ENCODE measurements around the gene VSNL1. TPM values are rescaled to one million over a fixed set of nuclear protein-coding genes. Genes with fewer than 3 reads are reported as not detected.
"Not testable (repeated sequence)": the region's sequence is repeated elsewhere in the genome, so short reads cannot be mapped to it uniquely, and the experiment has no call there.

VSNL1 gene
- total RNA-seq, 6 donors from 2014 or later, result 0.33 to 1.2 (median 0.94) TPM; not detected in 3

DNA sequence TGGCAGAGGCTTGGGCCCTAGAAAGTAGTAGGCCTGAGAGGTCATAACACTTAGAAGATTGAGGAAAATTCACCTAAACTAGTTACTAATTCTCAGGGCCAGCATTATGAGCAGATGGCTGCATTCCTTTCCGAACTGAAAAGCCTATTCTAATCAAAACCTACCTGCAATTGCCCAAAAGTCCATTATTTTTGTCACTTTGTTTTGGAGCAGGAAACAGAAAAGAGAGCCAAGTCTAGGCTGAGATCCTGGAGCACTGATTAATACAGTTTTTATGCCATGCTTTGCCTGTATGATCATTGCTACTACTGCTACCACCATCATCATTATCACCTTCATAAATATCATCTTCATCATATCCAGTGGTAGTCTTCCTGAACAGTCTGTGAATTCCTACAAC is 14.7 kb downstream of the VSNL1 start:
- Histone ChIP-seq H3K27me3 (no peaks in the 10 kb centered on the region), H3K27ac (no peak overlapping the region), H3K36me3 (no peaks in the 10 kb centered on the region), H3K4me1 (no peaks in the 10 kb centered on the region), H3K9me3 (no peaks in the 10 kb centered on the region), H3K4me3 (no peak overlapping the region)
- no peak for DNase-seq
- TF ChIP-seq EP300 (IDR thresholded peaks at IDR 0.05) (no peak), POLR2A (IDR thresholded peaks at IDR 0.05) (no peak), POLR2AphosphoS5 (IDR thresholded peaks at IDR 0.05) (no peak)
- TF ChIP-seq, protein P1, sequence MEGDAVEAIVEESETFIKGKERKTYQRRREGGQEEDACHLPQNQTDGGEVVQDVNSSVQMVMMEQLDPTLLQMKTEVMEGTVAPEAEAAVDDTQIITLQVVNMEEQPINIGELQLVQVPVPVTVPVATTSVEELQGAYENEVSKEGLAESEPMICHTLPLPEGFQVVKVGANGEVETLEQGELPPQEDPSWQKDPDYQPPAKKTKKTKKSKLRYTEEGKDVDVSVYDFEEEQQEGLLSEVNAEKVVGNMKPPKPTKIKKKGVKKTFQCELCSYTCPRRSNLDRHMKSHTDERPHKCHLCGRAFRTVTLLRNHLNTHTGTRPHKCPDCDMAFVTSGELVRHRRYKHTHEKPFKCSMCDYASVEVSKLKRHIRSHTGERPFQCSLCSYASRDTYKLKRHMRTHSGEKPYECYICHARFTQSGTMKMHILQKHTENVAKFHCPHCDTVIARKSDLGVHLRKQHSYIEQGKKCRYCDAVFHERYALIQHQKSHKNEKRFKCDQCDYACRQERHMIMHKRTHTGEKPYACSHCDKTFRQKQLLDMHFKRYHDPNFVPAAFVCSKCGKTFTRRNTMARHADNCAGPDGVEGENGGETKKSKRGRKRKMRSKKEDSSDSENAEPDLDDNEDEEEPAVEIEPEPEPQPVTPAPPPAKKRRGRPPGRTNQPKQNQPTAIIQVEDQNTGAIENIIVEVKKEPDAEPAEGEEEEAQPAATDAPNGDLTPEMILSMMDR (IDR thresholded peaks at IDR 0.05), result no peak
- 71 to 75% methylated on average over 1 of the region's 1 CpG for WGBS, 2 donors
- no peak for ATAC-seq (ENCODE audit: low FRiP score in 2 of 2)

DNA sequence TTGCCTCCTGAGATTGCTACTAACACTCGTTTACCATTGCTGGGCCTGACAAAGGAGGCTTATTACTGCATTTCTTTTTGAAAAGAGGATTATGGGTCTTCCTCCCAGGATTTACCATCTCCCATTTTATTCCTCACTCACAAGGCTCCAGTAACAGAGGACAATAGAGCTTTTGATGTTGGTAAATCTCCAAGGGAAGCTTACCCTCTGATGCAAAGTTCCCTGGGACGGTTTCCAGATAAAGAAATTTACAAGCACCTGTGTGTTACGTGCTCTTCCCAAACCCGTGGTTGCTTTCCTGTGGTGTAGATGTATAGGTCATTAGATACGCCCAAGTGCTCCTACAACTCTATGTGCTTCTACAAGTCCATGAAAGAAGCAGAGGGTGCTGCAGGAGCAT is 17.1 kb downstream of the VSNL1 start:
- 69 to 71% methylated on average over 5 of the region's 5 CpGs for WGBS, 2 donors
- DNase-seq, result no peak

DNA sequence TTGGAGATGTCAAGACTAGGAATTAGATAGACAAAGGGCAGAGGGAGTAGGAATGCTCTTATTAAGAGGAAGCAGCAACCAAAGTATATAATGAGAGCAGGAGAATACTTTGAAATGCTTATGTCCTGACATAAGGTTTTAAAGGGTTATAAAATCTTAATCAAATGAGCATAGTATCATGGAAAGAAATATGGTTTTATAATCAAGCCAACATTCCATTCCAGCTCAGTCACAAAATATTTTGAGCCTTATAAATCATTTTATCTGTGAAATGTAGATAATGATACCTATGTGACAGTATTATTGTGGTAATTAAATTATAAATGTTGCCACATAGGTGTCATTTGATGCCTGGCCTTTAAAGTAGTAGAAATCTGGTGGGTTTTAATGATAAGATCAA is 17.6 kb downstream of the VSNL1 start:
- Histone ChIP-seq H3K27me3 (no peaks in the 10 kb centered on the region), H3K36me3 (no peaks in the 10 kb centered on the region), H3K4me1 (no peaks in the 10 kb centered on the region), H3K27ac (no peak overlapping the region), H3K9me3 (no peaks in the 10 kb centered on the region), H3K4me3 (no peak overlapping the region)
- TF ChIP-seq EP300 (IDR thresholded peaks at IDR 0.05), result no peak
- no peak for TF ChIP-seq POLR2AphosphoS5 (IDR thresholded peaks at IDR 0.05)
- TF ChIP-seq, protein P1 (IDR thresholded peaks at IDR 0.05), result no peak
- no peak for TF ChIP-seq POLR2A (IDR thresholded peaks at IDR 0.05)
- ATAC-seq (ENCODE audit: low FRiP score in 2 of 2) (no peak), DNase-seq (no peak)

More for the DNA sequence above, 17.1 kb downstream of the VSNL1 start:
- no peak overlapping the region for H3K27ac ChIP-seq
- no peaks in the 10 kb centered on the region for H3K36me3 ChIP-seq
- TF ChIP-seq EP300 (IDR thresholded peaks at IDR 0.05) (no peak), POLR2A (IDR thresholded peaks at IDR 0.05) (no peak), POLR2AphosphoS5 (IDR thresholded peaks at IDR 0.05) (no peak)
- TF ChIP-seq, protein P1 (IDR thresholded peaks at IDR 0.05), result no peak
- no peaks in the 10 kb centered on the region for H3K4me1 ChIP-seq
- H3K9me3 ChIP-seq, result no peaks in the 10 kb centered on the region
- no peak for ATAC-seq (ENCODE audit: low FRiP score in 2 of 2)
- H3K4me3 ChIP-seq, result no peak overlapping the region
- H3K27me3 ChIP-seq, result no peaks in the 10 kb centered on the region

DNA sequence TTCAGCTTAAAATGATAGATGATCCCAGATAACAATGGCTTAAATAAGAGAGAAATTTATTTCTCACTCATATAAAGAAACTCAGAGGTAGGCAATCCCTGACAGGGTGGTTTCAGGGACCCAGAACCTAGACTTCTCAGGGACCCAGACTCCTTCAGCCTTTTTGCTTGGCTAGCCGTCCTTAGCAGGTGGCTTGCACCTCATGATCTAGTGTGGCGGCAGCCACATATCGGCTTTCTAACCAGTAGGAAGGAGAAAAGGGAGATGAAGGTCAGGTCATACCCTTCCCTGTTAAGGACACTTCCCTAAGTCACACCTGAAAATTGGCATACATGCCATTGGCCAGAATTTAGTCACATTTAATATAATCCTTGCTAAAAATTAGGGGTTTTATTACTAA is 18.4 kb downstream of the VSNL1 start:
- ATAC-seq (ENCODE audit: low FRiP score in 2 of 2), result no peak

DNA sequence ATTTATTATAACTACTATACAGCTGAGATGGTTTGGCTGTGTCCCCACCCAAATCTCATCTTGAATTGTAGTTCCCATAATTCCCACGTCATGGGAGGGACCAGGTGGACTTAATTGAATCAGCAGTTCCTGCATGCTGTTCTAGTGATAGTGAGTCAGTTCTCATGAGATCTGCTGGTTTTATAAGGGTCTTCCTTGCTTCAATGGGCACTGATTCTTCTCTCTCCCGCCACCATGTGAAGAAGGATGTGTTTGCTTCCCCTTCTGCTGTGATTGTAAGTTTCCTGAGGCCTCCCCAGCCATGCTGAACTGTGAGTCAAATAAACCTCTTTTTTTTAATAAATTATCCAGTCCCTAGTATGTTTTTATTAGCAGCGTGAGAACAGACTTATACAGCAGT is 25.2 kb downstream of the VSNL1 start:
- not testable (repeated sequence) for H3K4me3 ChIP-seq; H3K36me3 ChIP-seq; H3K4me1 ChIP-seq; H3K27me3 ChIP-seq; ATAC-seq (ENCODE audit: low FRiP score in 2 of 2); DNase-seq; H3K27ac ChIP-seq; H3K9me3 ChIP-seq
- 84 to 91% methylated on average over 3 of the region's 3 CpGs for WGBS, 2 donors

More for the DNA sequence above, 18.4 kb downstream of the VSNL1 start:
- no peak for TF ChIP-seq POLR2A (IDR thresholded peaks at IDR 0.05)
- TF ChIP-seq POLR2AphosphoS5 (IDR thresholded peaks at IDR 0.05), result no peak
- TF ChIP-seq, protein P1 (IDR thresholded peaks at IDR 0.05), result no peak
- no peak for TF ChIP-seq EP300 (IDR thresholded peaks at IDR 0.05)
- Histone ChIP-seq H3K27ac (no peak overlapping the region), H3K27me3 (no peaks in the 10 kb centered on the region), H3K4me3 (no peak overlapping the region), H3K4me1 (no peaks in the 10 kb centered on the region), H3K36me3 (no peaks in the 10 kb centered on the region), H3K9me3 (no peaks in the 10 kb centered on the region)
- 73 to 94% methylated on average over 3 of the region's 3 CpGs for WGBS, 2 donors
- no peak for DNase-seq

Data from upper lobe of left lung (tissue), 6 donors.